K562 (cell line): ENCODE measurements around the gene ACSM6. TPM values are rescaled to one million over a fixed set of nuclear protein-coding genes. Genes with fewer than 3 reads are reported as not detected.

Experiments used
- ATAC-seq: fragments of 200-7000 bp; cut with Tn5 transposase; 3 replicates; pipeline ENCODE4 v1.9.1; 2020; ENCODE audit warnings: moderate library complexity
- BruUV-seq: library from RNA; stranded (reverse); fragments of 400-500 nt; replicated peaks from 2 replicates; lab custom pipeline; 2021; lab: Mats Ljungman, UMichigan
- CTCF ChIA-PET: fragments of 300-600 bp; formaldehyde crosslinking; extraction: SDS; loops from one replicate; lab custom pipeline; 2021; ENCODE audit warnings: low intra/inter-chr PET ratio; lab: Yijun Ruan, JAX
- POLR2A ChIA-PET: fragments of 300-600, 350-650 bp; sonication (Branson Sonifier 250); formaldehyde crosslinking; extraction: SDS; loops from one replicate; lab custom pipeline; 2021; ENCODE audit warnings: antibody characterized with exemption, inconsistent platforms; lab: Yijun Ruan, JAX
- DNase-seq, 4 experiments: peaks; one replicate each; pipeline versions ENCODE4 v3.0.0 to v3.0.0-alpha.2; 2011 to 2018; ENCODE audit warnings: low spot score in 3 of 4, mixed read lengths in 3 of 4; ENCODE audit errors: extremely low read depth in 1 of 4
- FAIRE-seq: peaks from 2 replicates; lab custom pipeline; 2011; peaks lifted over from hg19 to GRCh38; lab: Jason Lieb, UNC
- H2AFZ ChIP-seq: 2 replicates; pipeline ENCODE4 v1.6.0; 2011; ENCODE audit warnings: low read depth, low read length, control low read depth, inconsistent platforms
- H3K27ac ChIP-seq: fragments of 200-600 bp; 3 replicates; pipeline ENCODE4 v1.8.0; 2011; ENCODE audit warnings: low read depth, mild to moderate bottlenecking, control low read depth, inconsistent platforms, low read length, moderate library complexity, mixed read lengths; ENCODE audit errors: extremely low read depth
- H3K27me3 ChIP-seq, 2 experiments: fragments of 300-600 bp in 1 of 2; 2 replicates in 1 of 2; 3 replicates in 1 of 2; pipeline versions ENCODE4 v1.6.0 to v1.8.0; 2011; ENCODE audit warnings: inconsistent platforms in 2 of 2, low read length in 2 of 2, mild to moderate bottlenecking in 1 of 2, mixed read lengths in 1 of 2, moderate library complexity in 1 of 2; ENCODE audit not compliant: control insufficient read depth in 2 of 2, insufficient read depth in 2 of 2
- H3K36me3 ChIP-seq: fragments of 300-600 bp; 3 replicates; pipeline ENCODE4 v1.8.0; 2011; ENCODE audit warnings: mild to moderate bottlenecking, low read length, inconsistent platforms; ENCODE audit not compliant: control insufficient read depth, insufficient read depth
- H3K4me1 ChIP-seq, 2 experiments: fragments of 200-600 bp in 1 of 2; replicated peaks in 1 of 2; 2 replicates in 1 of 2; 3 replicates in 1 of 2; pipeline versions ENCODE4 v1.5.1 to v1.8.0; 2011; ENCODE audit warnings: inconsistent platforms in 2 of 2, low read length in 2 of 2, mild to moderate bottlenecking in 1 of 2, mixed read lengths in 1 of 2, moderate library complexity in 1 of 2; ENCODE audit not compliant: control insufficient read depth in 2 of 2, insufficient read depth in 2 of 2
- H3K4me2 ChIP-seq: 2 replicates; pipeline ENCODE4 v1.6.1; 2011; ENCODE audit warnings: low read length, control low read depth, inconsistent platforms, mixed read lengths; ENCODE audit not compliant: insufficient read depth
- H3K4me3 ChIP-seq: fragments of 200-600 bp; sonication (generic), shearing (Covaris generic); 2 replicates; pipeline ENCODE4 v1.5.1; 2016; ENCODE audit warnings: control low read depth, inconsistent platforms
- H3K79me2 ChIP-seq: fragments of 200-600 bp; 3 replicates; pipeline ENCODE4 v1.8.0; 2011; ENCODE audit warnings: low read length, inconsistent platforms; ENCODE audit not compliant: control insufficient read depth, insufficient read depth
- H3K9ac ChIP-seq, 2 experiments: 2 replicates each; pipeline versions ENCODE4 v1.6.0 to v1.6.1; 2011; ENCODE audit warnings: low read depth in 2 of 2, low read length in 2 of 2, control low read depth in 1 of 2, inconsistent platforms in 1 of 2, mild to moderate bottlenecking in 1 of 2, mixed read lengths in 1 of 2; ENCODE audit not compliant: insufficient read depth in 1 of 2
- H3K9me1 ChIP-seq: one replicate; pipeline ENCODE4 v1.6.0; 2011; ENCODE audit warnings: inconsistent platforms, mild to moderate bottlenecking, low read length, moderate library complexity; ENCODE audit not compliant: control insufficient read depth, insufficient read depth
- H3K9me3 ChIP-seq: replicated peaks from 2 replicates; pipeline ENCODE4 v1.5.1; 2011; ENCODE audit warnings: low read depth, low read length, inconsistent platforms; ENCODE audit not compliant: control insufficient read depth, insufficient read depth
- H4K20me1 ChIP-seq: replicated peaks from 2 replicates; pipeline ENCODE4 v1.6.1; 2011; ENCODE audit warnings: low read length, inconsistent platforms, mixed read lengths; ENCODE audit not compliant: control insufficient read depth, insufficient read depth
- ATF3 ChIP-seq, 2 experiments: fragments of 450-650 bp in 1 of 2; sonication (generic) in 1 of 2; formaldehyde crosslinking in 1 of 2; IDR thresholded peaks in 1 of 2; conservative IDR thresholded peaks in 1 of 2; 2 replicates each; pipeline versions ENCODE4 v1.6.1 to v1.8.1; 2016 to 2023; ENCODE audit warnings: mild to moderate bottlenecking in 2 of 2, moderate library complexity in 2 of 2, inconsistent platforms in 1 of 2, missing genetic modification reagents in 1 of 2
- DIDO1 ChIP-seq: fragments of 450-650 bp; IDR thresholded peaks from 2 replicates; pipeline ENCODE4 v1.6.1; 2016; ENCODE audit warnings: low read depth, missing biosample characterization, missing genetic modification characterization
- EHMT2 ChIP-seq: fragments of 450-650 bp; IDR thresholded peaks from 2 replicates; pipeline ENCODE4 v1.6.1; 2018; ENCODE audit warnings: antibody characterized with exemption
- IRF9 ChIP-seq: fragments of 450-650 bp; IDR thresholded peaks from 2 replicates; pipeline ENCODE4 v1.6.1; 2016; ENCODE audit warnings: missing biosample characterization, missing genetic modification characterization
- MIER1 ChIP-seq: fragments of 450-650 bp; IDR thresholded peaks from 2 replicates; pipeline ENCODE4 v1.6.1; 2016; ENCODE audit warnings: antibody characterized with exemption, mild to moderate bottlenecking, low read depth
- NEUROD1 ChIP-seq: fragments of 150-350 bp; IDR thresholded peaks from 2 replicates; pipeline ENCODE4 v1.6.1; 2014; ENCODE audit warnings: borderline replicate concordance, low read length, low read depth; ENCODE audit not compliant: partially characterized antibody
- RNF219 ChIP-seq: fragments of 250-450 bp; sonication (Bioruptor Pico); IDR thresholded peaks from 2 replicates; pipeline ENCODE4 v1.5.0; 2022; ENCODE audit warnings: mild to moderate bottlenecking
- TEAD4 ChIP-seq, 2 experiments: sonication (generic) in 1 of 2; formaldehyde crosslinking in 1 of 2; IDR thresholded peaks; 2 replicates each; pipeline versions ENCODE4 v1.6.1 to v1.8.0; 2012 to 2022; ENCODE audit warnings: borderline replicate concordance in 1 of 2, inconsistent platforms in 1 of 2, low read length in 1 of 2, mild to moderate bottlenecking in 1 of 2, missing genetic modification reagents in 1 of 2
- TFAP4 ChIP-seq: sonication (generic); formaldehyde crosslinking; IDR thresholded peaks from 2 replicates; pipeline ENCODE4 v1.8.0; 2022; ENCODE audit warnings: missing genetic modification reagents, mild to moderate bottlenecking, moderate library complexity, borderline replicate concordance
- ZBTB1 ChIP-seq: sonication (generic); formaldehyde crosslinking; IDR thresholded peaks from 2 replicates; pipeline ENCODE4 v1.8.1; 2023; ENCODE audit warnings: missing genetic modification reagents, low read depth, mild to moderate bottlenecking, borderline replicate concordance
- ZBTB2 ChIP-seq: fragments of 450-650 bp; IDR thresholded peaks from 2 replicates; pipeline ENCODE4 v1.6.1; 2016; ENCODE audit warnings: antibody characterized with exemption
- ZFPM2 ChIP-seq: fragments of 250-450 bp; sonication (Bioruptor Pico); IDR thresholded peaks from 2 replicates; pipeline ENCODE4 v1.5.1; 2022; ENCODE audit warnings: mild to moderate bottlenecking
- ZFX ChIP-seq: sonication (generic); formaldehyde crosslinking; IDR thresholded peaks from 2 replicates; pipeline ENCODE4 v1.8.0; 2022; ENCODE audit warnings: mild to moderate bottlenecking, missing genetic modification reagents, moderate library complexity
- WGBS: fragments of 100-300 bp; shearing (Covaris generic); methylation state at CpG from one replicate; pipeline ENCODE4 v1.1.6; 2016; ENCODE audit warnings: low coverage, mixed read lengths; ENCODE audit not compliant: insufficient coverage; ENCODE audit errors: missing lambda C conversion rate; 5-methylcytosine and 5-hydroxymethylcytosine counted together
- in situ Hi-C: fragments of 300-500 bp; cut with MboI; formaldehyde crosslinking; loops from 4 replicates; pipeline ENCODE4 v1.15.0; 2018; ENCODE audit warnings: inconsistent platforms, mixed read lengths
- intact Hi-C: fragments of 100-400 bp; cut with micrococcal nuclease; formaldehyde crosslinking; loops from 2 replicates; pipeline ENCODE4 v1.14.2; 2022
- polyA plus RNA-seq, 8 experiments: library from polyadenylated mRNA; depleted of rRNA in 4 of 8; stranded (reverse) in 5 of 8; unstranded in 3 of 8; fragments of >200 nt; fragmentation: Nextera tagmentation in 2 of 8; fragmentation: Illumina TruSeq in 1 of 8; extraction: Ambion mirVana in 2 of 8; extraction: Trizol in 1 of 8; gene quantifications; 2 replicates each; pipeline versions ENCODE4 v1.2.1 to v1.2.3, GENCODE V29; 2011 to 2014; ENCODE audit warnings: inconsistent platforms in 1 of 8, missing spikeins in 1 of 8
- total RNA-seq, 7 experiments: library from RNA; depleted of rRNA in 6 of 7; stranded (reverse); fragments of >200 nt in 6 of 7; fragmentation: Illumina TruSeq in 2 of 7; extraction: Trizol in 2 of 7; gene quantifications; 2 replicates each; pipeline versions ENCODE4 v1.2.1 to v1.2.3, GENCODE V29; 2011 to 2021; ENCODE audit warnings: low replicate concordance in 1 of 7

Gene ACSM6
- total and polyA plus RNA-seq, 9 of the 15 experiments (the other 6 are each of a cell fraction or from before 2014, with no cell fraction given) = not detected

GRCh38 chr10:95276367-95277200, 82.5 kb downstream of the ACSM6 start:
- peak; percentile 58 for ATAC-seq
- peaks cover 15% of the 10 kb centered on the region for H4K20me1 ChIP-seq
- no peak for TF ChIP-seq DIDO1 (tag)
- TF ChIP-seq RNF219 = no peak
- TF ChIP-seq IRF9 (tag) = no peak
- TF ChIP-seq MIER1 = no peak
- TF ChIP-seq ATF3 (IDR thresholded peaks at IDR 0.05) = no peak
- TF ChIP-seq ATF3 (CRISPR knock-in tag; conservative IDR thresholded peaks at IDR 0.05) = no peak
- TF ChIP-seq EHMT2 = no peak
- no peak for TF ChIP-seq ZBTB1 (CRISPR knock-in tag)
- no peak for TF ChIP-seq ZBTB2
- no peak for TF ChIP-seq ZFX (CRISPR knock-in tag)
- no peak for TF ChIP-seq ZFPM2
- no peak for TF ChIP-seq NEUROD1
- 0 out of 2 replicates have a peak, but pooled peaks have one; percentile 27 for TF ChIP-seq TEAD4 (IDR thresholded peaks at IDR 0.05; ENCODE audit: low read length)
- TF ChIP-seq TEAD4 (CRISPR knock-in tag; IDR thresholded peaks at IDR 0.05; ENCODE audit: borderline replicate concordance) = no peak
- peak; percentile 60; the same call in 1 of the 2 replicates for TF ChIP-seq TFAP4

More at GRCh38 chr10:95276367-95277200, 82.5 kb downstream of the ACSM6 start:
- DNase-seq (peak in 1 of 4 experiments; percentile 43), FAIRE-seq (peak; percentile 11)
- 42% methylated on average over 5 of the region's 8 CpGs for WGBS
- H3K9me3 ChIP-seq = no peaks in the 10 kb centered on the region; the same call in 1 of the 2 replicates
- CTCF ChIA-PET = no interaction called here
- H3K27ac ChIP-seq = no peak overlapping the region
- H3K4me2 ChIP-seq = no peak overlapping the region
- in situ Hi-C loops (no loop called here), intact Hi-C loops (no loop called here)
- peaks cover 89% of the 10 kb centered on the region for H3K79me2 ChIP-seq
- H3K4me1 ChIP-seq = peaks cover 18 to 36% of the 10 kb centered on the region in 2 experiments
- H3K9ac ChIP-seq = no peak overlapping the region; a peak in 1 of 4 replicates
- H3K27me3 ChIP-seq = no peaks in the 10 kb centered on the region
- BruUV-seq = no TSS peak
- peaks cover 4% of the 10 kb centered on the region for H3K9me1 ChIP-seq
- no peak overlapping the region for H2AFZ ChIP-seq
- H3K4me3 ChIP-seq = no peak overlapping the region
- peaks cover under 1% of the 10 kb centered on the region; the same call in 1 of the 3 replicates for H3K36me3 ChIP-seq
- POLR2A ChIA-PET = interaction anchor here (0.6 to 1.0 kb wide), 2 partner anchors 11 to 1148 kb away, joined by 3 read pairs; no protein-coding TSS in a partner anchor
